IgD-negative memory B cell (primary cell): ENCODE data around the gene ZFYVE1. TPM values are rescaled to one million over a fixed set of nuclear protein-coding genes. Genes with fewer than 3 reads are reported as not detected.

Experiments used
- H3K27ac Mint-ChIP-seq, 3 donors: one replicate each; pipeline ENCODE4 v1.8.0; 2020 to 2022; ENCODE audit warnings: mild to moderate bottlenecking in 3 of 3, mixed read lengths in 3 of 3, moderate library complexity in 1 of 3
- H3K27me3 Mint-ChIP-seq: one replicate; pipeline ENCODE4 v1.8.0; 2021; ENCODE audit warnings: mixed read lengths
- H3K36me3 Mint-ChIP-seq: one replicate; pipeline ENCODE4 v1.8.0; 2020; ENCODE audit warnings: mild to moderate bottlenecking, mixed read lengths
- H3K4me1 Mint-ChIP-seq, 3 donors: one replicate each; pipeline ENCODE4 v1.8.0; 2020 to 2022; ENCODE audit warnings: mixed read lengths in 3 of 3, mild to moderate bottlenecking in 1 of 3
- H3K4me3 Mint-ChIP-seq, 4 donors: one replicate each; pipeline ENCODE4 v1.8.0; 2020 to 2022; ENCODE audit warnings: mild to moderate bottlenecking in 4 of 4, mixed read lengths in 4 of 4, moderate library complexity in 3 of 4
- H3K9me3 Mint-ChIP-seq, 3 donors: one replicate each; pipeline ENCODE4 v1.8.0; 2020 to 2021; ENCODE audit warnings: mixed read lengths in 3 of 3, mild to moderate bottlenecking in 1 of 3
- polyA plus RNA-seq: library from polyadenylated mRNA; unstranded; fragments of 300-500 nt; fragmentation: Illumina TruSeq; gene quantifications from one replicate; pipeline ENCODE4 v1.2.3, GENCODE V29; 2021

Gene ZFYVE1
- polyA plus RNA-seq, 1 donor from 2014 or later = 7.5 TPM

- H3K9me3 Mint-ChIP-seq = no peaks in the 10 kb centered on the region
- H3K27me3 Mint-ChIP-seq = no peaks in the 10 kb centered on the region
- peaks cover 4% of the 10 kb centered on the region for H3K36me3 Mint-ChIP-seq
- H3K27ac Mint-ChIP-seq = peak overlapping the region in 1 of 3 donors; percentile 48
- peaks cover 0 to 1% (median 0%) of the 10 kb centered on the region in 3 donors for H3K4me1 Mint-ChIP-seq
- H3K4me3 Mint-ChIP-seq = no peak overlapping the region
These were observed 74.7 kb downstream of the ZFYVE1 start for GRCh38 chr14:72952171-72952570.

GRCh38 chr14:72948481-72949138 is 78.3 kb downstream of the ZFYVE1 start:
- no peak overlapping the region for H3K4me3 Mint-ChIP-seq
- H3K27ac Mint-ChIP-seq = peak overlapping the region in 1 of 3 donors; percentile 1
- H3K4me1 Mint-ChIP-seq = peaks cover 0 to 1% (median 0%) of the 10 kb centered on the region in 3 donors
- no peaks in the 10 kb centered on the region for H3K27me3 Mint-ChIP-seq
- H3K36me3 Mint-ChIP-seq = peaks cover 1% of the 10 kb centered on the region
- no peaks in the 10 kb centered on the region for H3K9me3 Mint-ChIP-seq

- Mint-ChIP-seq H3K4me1 (peaks cover 0 to 1% (median 0%) of the 10 kb centered on the region in 3 donors), H3K27ac (peak overlapping the region in 2 of 3 donors; percentile 42 to 59), H3K36me3 (peaks cover 1% of the 10 kb centered on the region), H3K9me3 (no peaks in the 10 kb centered on the region), H3K27me3 (no peaks in the 10 kb centered on the region), H3K4me3 (peak overlapping the region in 1 of 4 donors; percentile 72)
These were observed 79.3 kb downstream of the ZFYVE1 start for GRCh38 chr14:72947366-72948160.

GRCh38 chr14:72946491-72946890 is 80.4 kb downstream of the ZFYVE1 start:
- no peaks in the 10 kb centered on the region for H3K27me3 Mint-ChIP-seq
- H3K36me3 Mint-ChIP-seq = peaks cover 6% of the 10 kb centered on the region
- H3K4me3 Mint-ChIP-seq = no peak overlapping the region
- peak overlapping the region in 1 of 3 donors; percentile 42 for H3K27ac Mint-ChIP-seq
- H3K9me3 Mint-ChIP-seq = no peaks in the 10 kb centered on the region
- peaks cover 0 to 1% (median 0%) of the 10 kb centered on the region in 3 donors for H3K4me1 Mint-ChIP-seq

GRCh38 chr14:72945356-72946027 is 81.4 kb downstream of the ZFYVE1 start:
- Mint-ChIP-seq H3K9me3 (no peaks in the 10 kb centered on the region), H3K36me3 (peaks cover 6% of the 10 kb centered on the region), H3K4me1 (peaks cover 0 to 1% (median 0%) of the 10 kb centered on the region in 3 donors), H3K4me3 (no peak overlapping the region), H3K27me3 (no peaks in the 10 kb centered on the region), H3K27ac (no peak overlapping the region)

GRCh38 chr14:72943876-72944430 is 83.0 kb downstream of the ZFYVE1 start:
- Mint-ChIP-seq H3K4me3 (no peak overlapping the region), H3K4me1 (peaks cover 0 to 1% (median 0%) of the 10 kb centered on the region in 3 donors), H3K36me3 (peaks cover 6% of the 10 kb centered on the region), H3K9me3 (no peaks in the 10 kb centered on the region), H3K27me3 (no peaks in the 10 kb centered on the region), H3K27ac (peak overlapping the region in 1 of 3 donors; percentile 27)

GRCh38 chr14:72942934-72943333 is 84.0 kb downstream of the ZFYVE1 start:
- Mint-ChIP-seq H3K36me3 (peaks cover 6% of the 10 kb centered on the region), H3K9me3 (no peaks in the 10 kb centered on the region), H3K27me3 (no peaks in the 10 kb centered on the region), H3K27ac (no peak overlapping the region), H3K4me3 (no peak overlapping the region), H3K4me1 (peaks cover 0 to 1% (median 0%) of the 10 kb centered on the region in 3 donors)

- Mint-ChIP-seq H3K27ac (peak overlapping the region in 1 of 3 donors; percentile 45), H3K4me3 (peak overlapping the region in 1 of 4 donors; percentile 18), H3K9me3 (no peaks in the 10 kb centered on the region), H3K36me3 (peaks cover 9% of the 10 kb centered on the region), H3K4me1 (peaks cover 5 to 9% (median 7%) of the 10 kb centered on the region in 3 donors), H3K27me3 (no peaks in the 10 kb centered on the region)
These were observed 85.5 kb downstream of the ZFYVE1 start for GRCh38 chr14:72941286-72941985.

- peaks cover 9% of the 10 kb centered on the region for H3K36me3 Mint-ChIP-seq
- no peaks in the 10 kb centered on the region for H3K9me3 Mint-ChIP-seq
- no peaks in the 10 kb centered on the region for H3K27me3 Mint-ChIP-seq
- peaks cover 5 to 13% (median 11%) of the 10 kb centered on the region in 3 donors for H3K4me1 Mint-ChIP-seq
- no peak overlapping the region for H3K4me3 Mint-ChIP-seq
- H3K27ac Mint-ChIP-seq = no peak overlapping the region
These were observed 87.3 kb downstream of the ZFYVE1 start for GRCh38 chr14:72939630-72940029.

- Mint-ChIP-seq H3K4me3 (no peak overlapping the region), H3K27ac (no peak overlapping the region), H3K36me3 (peaks cover 5% of the 10 kb centered on the region), H3K9me3 (no peaks in the 10 kb centered on the region), H3K4me1 (peaks cover 8 to 26% (median 21%) of the 10 kb centered on the region in 3 donors), H3K27me3 (no peaks in the 10 kb centered on the region)
These were observed 94.0 kb downstream of the ZFYVE1 start for GRCh38 chr14:72932893-72933292.

- H3K4me1 Mint-ChIP-seq = peaks cover 9 to 20% (median 18%) of the 10 kb centered on the region in 3 donors
- H3K27ac Mint-ChIP-seq = peak overlapping the region in 1 of 3 donors; percentile 12
- no peaks in the 10 kb centered on the region for H3K9me3 Mint-ChIP-seq
- peak overlapping the region in 1 of 4 donors; percentile 51 for H3K4me3 Mint-ChIP-seq
- peaks cover 4% of the 10 kb centered on the region for H3K27me3 Mint-ChIP-seq
- peaks cover 2% of the 10 kb centered on the region for H3K36me3 Mint-ChIP-seq
These were observed 97.4 kb downstream of the ZFYVE1 start for GRCh38 chr14:72929316-72930080.

GRCh38 chr14:72928872-72929271 is 98.0 kb downstream of the ZFYVE1 start:
- peaks cover 4% of the 10 kb centered on the region for H3K27me3 Mint-ChIP-seq
- H3K36me3 Mint-ChIP-seq = peaks cover 2% of the 10 kb centered on the region
- peaks cover 11 to 20% (median 18%) of the 10 kb centered on the region in 3 donors for H3K4me1 Mint-ChIP-seq
- no peak overlapping the region for H3K4me3 Mint-ChIP-seq
- no peak overlapping the region for H3K27ac Mint-ChIP-seq
- no peaks in the 10 kb centered on the region for H3K9me3 Mint-ChIP-seq

GRCh38 chr14:72926292-72927028 is 100.4 kb downstream of the ZFYVE1 start, which contains the start of gene DCAF4:
DCAF4 (plus strand) TSS chr14:72926464; CDS start chr14:72937979, 11,515 bp downstream.
- Mint-ChIP-seq H3K27me3 (peaks cover 4% of the 10 kb centered on the region), H3K36me3 (peaks cover 2% of the 10 kb centered on the region), H3K27ac (peak within 1 kb of the TSS; percentile 93 to 97 (median 94))

More at GRCh38 chr14:72926292-72927028, 100.4 kb downstream of the ZFYVE1 start, which contains the start of gene DCAF4:
- Mint-ChIP-seq H3K9me3 (no peaks in the 10 kb centered on the region), H3K4me1 (peaks cover 9 to 13% (median 11%) of the 10 kb centered on the region in 3 donors), H3K4me3 (peak within 1 kb of the TSS; percentile 92 to 99 (median 94))
